Measurements from ENCODE around the gene SCCPDH. TPM values are rescaled to one million over a fixed set of nuclear protein-coding genes. Genes with fewer than 3 reads are reported as not detected.

SCCPDH gene
- total and polyA plus RNA-seq, 5 donors from 2014 or later: 1.5 to 5.0 (median 3.3) TPM

DNA sequence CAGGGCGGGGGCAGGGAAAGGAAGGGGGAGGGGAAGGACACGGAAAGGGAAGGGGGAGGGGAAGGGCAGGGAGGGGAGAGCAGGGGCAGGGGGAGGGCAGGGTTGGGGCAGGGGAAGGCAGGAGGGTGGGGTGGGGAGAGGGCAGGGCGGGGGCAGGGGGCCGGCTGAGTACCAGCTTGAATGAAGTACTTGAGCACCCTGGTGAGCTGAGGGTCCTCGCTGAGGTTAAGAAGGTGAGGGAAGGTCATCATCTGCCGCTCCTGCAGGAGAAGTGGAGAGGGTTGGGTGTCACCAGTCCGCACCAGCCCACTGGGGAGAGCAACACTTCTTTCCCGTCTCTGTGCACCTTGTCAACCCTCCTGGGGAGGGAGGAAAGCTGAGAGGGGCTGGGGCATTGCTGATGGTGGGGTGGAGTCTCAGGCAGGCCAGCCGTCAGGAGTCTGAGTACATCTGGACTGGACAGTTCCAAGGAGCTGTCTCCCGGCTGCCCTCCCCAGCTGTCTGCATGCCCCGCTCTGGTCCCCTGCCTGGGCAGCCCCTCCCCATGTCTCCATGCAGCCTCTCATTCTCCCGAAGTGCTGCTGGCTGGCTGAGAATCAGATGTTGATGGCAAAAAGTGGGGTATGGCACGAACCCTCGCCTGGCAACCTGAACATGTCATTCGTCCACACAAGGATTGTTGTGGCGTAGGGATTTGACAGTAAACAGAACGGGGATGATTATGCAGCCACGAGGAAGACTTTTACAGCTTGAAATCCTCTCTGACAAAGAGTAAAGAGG, 70.0 kb downstream of the SCCPDH start:
- H3K4me1 Mint-ChIP-seq: peaks cover 0 to 1% (median under 1%) of the 10 kb centered on the region in 4 donors
- no peak overlapping the region for H3K27ac ChIP-seq (ENCODE audit: insufficient read depth, low read length, poor library complexity, severe bottlenecking)
- H3K36me3 Mint-ChIP-seq: no peaks in the 10 kb centered on the region
- H3K4me3 Mint-ChIP-seq: no peak overlapping the region
- H3K27ac Mint-ChIP-seq: no peak overlapping the region
- H3K9me3 Mint-ChIP-seq: peaks cover 0 to 4% (median 0%) of the 10 kb centered on the region in 7 donors
- no peaks in the 10 kb centered on the region for H3K4me1 ChIP-seq (ENCODE audit: control insufficient read depth, insufficient read depth, low read length, poor library complexity, severe bottlenecking)
- no peaks in the 10 kb centered on the region for H3K27me3 ChIP-seq (ENCODE audit: control insufficient read depth, insufficient read depth, low read length)
- no peaks in the 10 kb centered on the region for H3K36me3 ChIP-seq (ENCODE audit: control insufficient read depth, insufficient read depth, low read length)
- H3K27me3 Mint-ChIP-seq: no peaks in the 10 kb centered on the region
- DNase-seq (no peak), ATAC-seq (ENCODE audit: low read depth in 2 of 2) (no peak)
- H3K4me3 ChIP-seq (ENCODE audit: low read depth, low read length): no peak overlapping the region
- H3K9me3 ChIP-seq (ENCODE audit: control insufficient read depth in 2 of 2, low read length in 2 of 2): no peaks in the 10 kb centered on the region

DNA sequence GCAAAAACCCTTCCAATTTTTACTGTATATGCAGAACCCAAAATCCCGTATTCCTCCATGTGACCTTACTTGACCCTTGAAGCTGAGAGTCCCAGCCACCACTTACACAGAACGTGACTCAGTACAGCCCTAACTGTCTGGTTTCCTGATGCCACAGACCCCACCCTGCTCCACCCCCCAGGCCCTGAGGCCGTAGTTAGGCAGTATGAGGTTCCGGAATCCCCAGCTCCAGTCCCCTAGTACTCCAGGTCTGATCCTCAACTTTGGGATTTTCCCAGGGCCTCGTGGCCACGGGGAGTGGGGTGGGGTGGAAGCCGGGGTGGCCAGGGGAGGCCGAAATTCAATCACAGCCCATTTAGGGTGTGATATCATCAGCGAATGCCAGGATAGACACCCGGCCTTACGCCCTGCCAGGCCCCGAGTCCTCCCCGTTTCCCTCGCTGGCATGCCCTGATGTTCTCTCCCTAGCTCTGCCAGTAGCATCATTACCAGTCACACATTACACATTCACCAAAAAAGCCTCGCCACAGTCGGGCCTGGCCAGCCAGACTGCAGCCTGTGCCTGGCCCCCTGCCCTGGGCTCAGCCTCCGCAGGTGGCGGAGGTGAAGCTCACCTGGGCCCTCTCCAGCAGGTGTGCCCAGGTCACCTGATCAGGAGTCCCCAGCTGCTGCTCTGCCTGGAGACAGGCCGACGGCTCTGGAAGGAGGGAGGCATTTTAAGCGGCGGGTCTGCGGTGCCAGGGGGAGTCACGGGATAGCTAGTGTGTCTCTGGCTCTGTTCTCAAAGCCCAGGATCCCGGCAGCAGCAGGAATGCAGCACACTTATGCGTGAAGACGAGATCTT, 70.8 kb downstream of the SCCPDH start:
- no peak overlapping the region for H3K4me3 Mint-ChIP-seq
- no peaks in the 10 kb centered on the region for H3K36me3 Mint-ChIP-seq
- no peaks in the 10 kb centered on the region for H3K4me1 Mint-ChIP-seq
- peaks cover 0 to 4% (median 0%) of the 10 kb centered on the region in 7 donors for H3K9me3 Mint-ChIP-seq
- Histone ChIP-seq H3K9me3 (ENCODE audit: control insufficient read depth in 2 of 2, low read length in 2 of 2) (no peaks in the 10 kb centered on the region), H3K4me1 (ENCODE audit: control insufficient read depth, insufficient read depth, low read length, poor library complexity, severe bottlenecking) (no peaks in the 10 kb centered on the region), H3K27ac (ENCODE audit: insufficient read depth, low read length, poor library complexity, severe bottlenecking) (no peak overlapping the region), H3K36me3 (ENCODE audit: control insufficient read depth, insufficient read depth, low read length) (no peaks in the 10 kb centered on the region), H3K27me3 (ENCODE audit: control insufficient read depth, insufficient read depth, low read length) (no peaks in the 10 kb centered on the region), H3K4me3 (ENCODE audit: low read depth, low read length) (no peak overlapping the region)
- DNase-seq (no peak), ATAC-seq (ENCODE audit: low read depth in 2 of 2) (no peak)
- no peaks in the 10 kb centered on the region for H3K27me3 Mint-ChIP-seq
- H3K27ac Mint-ChIP-seq: no peak overlapping the region

DNA sequence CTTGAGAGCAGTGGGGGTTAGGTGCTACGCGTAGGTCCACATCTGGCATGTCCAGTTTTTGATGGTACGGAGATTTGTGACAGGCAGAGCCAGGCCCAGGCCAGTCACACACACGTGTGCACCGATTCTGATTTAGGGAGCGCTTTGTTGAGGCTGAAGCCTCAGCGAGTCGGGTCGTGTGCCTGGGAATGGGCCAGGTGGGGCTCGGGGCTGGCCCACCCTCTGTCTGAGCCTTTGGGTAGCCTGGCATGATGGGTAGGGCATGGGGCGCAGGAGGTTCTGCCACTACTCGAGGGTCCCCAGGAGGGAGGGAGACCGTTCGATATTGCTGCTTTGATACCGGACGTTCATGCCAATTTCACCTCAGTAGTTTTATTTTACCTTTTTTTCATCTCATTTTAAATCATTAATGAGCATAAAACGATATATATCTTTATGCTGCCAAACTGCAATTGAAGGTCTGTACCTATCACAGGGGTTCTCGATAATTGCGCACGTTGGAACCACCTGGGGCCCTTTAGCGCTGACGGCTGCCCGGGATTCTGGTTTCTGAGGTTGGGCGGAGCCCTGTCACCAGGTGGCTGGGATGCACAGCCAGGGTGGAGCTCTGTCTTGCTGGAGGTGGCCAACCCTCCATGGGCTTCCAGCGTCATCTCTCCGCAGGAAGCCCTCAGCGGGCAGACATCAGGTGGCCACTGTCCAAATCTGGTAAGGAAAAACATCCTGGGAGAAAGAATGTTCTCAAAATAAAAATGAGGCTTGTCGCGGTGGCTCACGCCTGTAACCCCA, 71.9 kb downstream of the SCCPDH start:
- H3K4me3 ChIP-seq (ENCODE audit: low read depth, low read length): no peak overlapping the region
- no peaks in the 10 kb centered on the region for H3K27me3 ChIP-seq (ENCODE audit: control insufficient read depth, insufficient read depth, low read length)
- H3K27ac ChIP-seq (ENCODE audit: insufficient read depth, low read length, poor library complexity, severe bottlenecking): no peak overlapping the region
- Mint-ChIP-seq H3K27ac (no peak overlapping the region), H3K4me1 (no peaks in the 10 kb centered on the region), H3K9me3 (peaks cover 0 to 4% (median 0%) of the 10 kb centered on the region in 7 donors), H3K36me3 (no peaks in the 10 kb centered on the region), H3K4me3 (no peak overlapping the region), H3K27me3 (no peaks in the 10 kb centered on the region)
- no peak for ATAC-seq (ENCODE audit: low read depth in 2 of 2)
- no peaks in the 10 kb centered on the region for H3K36me3 ChIP-seq (ENCODE audit: control insufficient read depth, insufficient read depth, low read length)
- no peaks in the 10 kb centered on the region for H3K9me3 ChIP-seq (ENCODE audit: control insufficient read depth in 2 of 2, low read length in 2 of 2)
- DNase-seq: no peak
- no peaks in the 10 kb centered on the region for H3K4me1 ChIP-seq (ENCODE audit: control insufficient read depth, insufficient read depth, low read length, poor library complexity, severe bottlenecking)

DNA sequence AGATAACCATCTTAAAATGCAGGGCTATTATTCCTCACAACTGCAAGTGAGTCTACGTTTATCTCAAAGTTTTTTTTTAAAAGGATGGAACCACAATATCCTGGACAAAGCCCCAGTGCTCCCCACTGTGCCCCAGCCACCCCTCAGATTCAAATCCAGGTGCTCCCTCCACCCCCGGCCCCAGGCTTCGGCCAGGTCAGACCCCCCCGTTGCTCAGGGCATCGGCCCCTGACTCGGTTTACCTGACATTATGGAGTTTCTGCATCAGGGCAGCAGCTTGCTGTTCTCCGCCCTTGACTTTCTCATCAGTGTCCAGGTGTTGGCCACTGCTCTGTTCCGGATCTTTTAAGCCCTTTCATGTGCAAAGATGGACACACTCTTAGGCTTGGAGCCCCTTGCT, 72.9 kb downstream of the SCCPDH start:
- H3K36me3 Mint-ChIP-seq: no peaks in the 10 kb centered on the region
- Histone ChIP-seq H3K4me3 (ENCODE audit: low read depth, low read length) (no peak overlapping the region), H3K27me3 (ENCODE audit: control insufficient read depth, insufficient read depth, low read length) (no peaks in the 10 kb centered on the region), H3K27ac (ENCODE audit: insufficient read depth, low read length, poor library complexity, severe bottlenecking) (no peak overlapping the region), H3K9me3 (ENCODE audit: control insufficient read depth in 2 of 2, low read length in 2 of 2) (no peaks in the 10 kb centered on the region), H3K36me3 (ENCODE audit: control insufficient read depth, insufficient read depth, low read length) (no peaks in the 10 kb centered on the region), H3K4me1 (ENCODE audit: control insufficient read depth, insufficient read depth, low read length, poor library complexity, severe bottlenecking) (no peaks in the 10 kb centered on the region)
- no peaks in the 10 kb centered on the region for H3K4me1 Mint-ChIP-seq
- no peak overlapping the region for H3K27ac Mint-ChIP-seq
- no peak for DNase-seq
- peaks cover 0 to 4% (median 0%) of the 10 kb centered on the region in 7 donors for H3K9me3 Mint-ChIP-seq
- H3K4me3 Mint-ChIP-seq: no peak overlapping the region
- no peaks in the 10 kb centered on the region for H3K27me3 Mint-ChIP-seq
- no peak for ATAC-seq (ENCODE audit: low read depth in 2 of 2)

DNA sequence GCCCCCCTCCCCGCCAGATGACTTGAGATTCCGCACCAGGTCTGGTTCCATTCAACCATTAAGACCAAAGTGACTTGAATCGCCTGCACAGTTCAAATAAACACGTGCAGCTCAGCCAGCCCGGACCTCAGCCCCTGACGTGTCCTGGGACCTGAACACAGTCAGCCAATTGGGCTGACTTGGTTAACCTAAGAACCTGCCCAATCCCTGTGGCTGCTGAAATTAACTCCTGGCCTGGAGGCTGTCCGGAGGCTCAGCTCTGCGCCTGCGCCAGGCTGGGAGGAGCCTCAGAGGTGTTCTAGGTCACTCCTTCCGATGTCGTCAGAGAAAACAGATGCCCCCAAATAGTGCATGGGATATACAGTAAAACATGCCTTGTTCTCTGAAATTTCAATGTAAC, 73.4 kb downstream of the SCCPDH start:
- Histone ChIP-seq H3K27ac (ENCODE audit: insufficient read depth, low read length, poor library complexity, severe bottlenecking) (no peak overlapping the region), H3K36me3 (ENCODE audit: control insufficient read depth, insufficient read depth, low read length) (no peaks in the 10 kb centered on the region), H3K9me3 (ENCODE audit: control insufficient read depth in 2 of 2, low read length in 2 of 2) (no peaks in the 10 kb centered on the region), H3K4me1 (ENCODE audit: control insufficient read depth, insufficient read depth, low read length, poor library complexity, severe bottlenecking) (no peaks in the 10 kb centered on the region), H3K27me3 (ENCODE audit: control insufficient read depth, insufficient read depth, low read length) (no peaks in the 10 kb centered on the region), H3K4me3 (ENCODE audit: low read depth, low read length) (no peak overlapping the region)
- H3K27me3 Mint-ChIP-seq: no peaks in the 10 kb centered on the region
- H3K9me3 Mint-ChIP-seq: peaks cover 0 to 2% (median 0%) of the 10 kb centered on the region in 7 donors
- H3K36me3 Mint-ChIP-seq: no peaks in the 10 kb centered on the region
- H3K4me1 Mint-ChIP-seq: no peaks in the 10 kb centered on the region
- H3K4me3 Mint-ChIP-seq: no peak overlapping the region
- DNase-seq: no peak
- no peak overlapping the region for H3K27ac Mint-ChIP-seq
- ATAC-seq (ENCODE audit: low read depth in 2 of 2): no peak

DNA sequence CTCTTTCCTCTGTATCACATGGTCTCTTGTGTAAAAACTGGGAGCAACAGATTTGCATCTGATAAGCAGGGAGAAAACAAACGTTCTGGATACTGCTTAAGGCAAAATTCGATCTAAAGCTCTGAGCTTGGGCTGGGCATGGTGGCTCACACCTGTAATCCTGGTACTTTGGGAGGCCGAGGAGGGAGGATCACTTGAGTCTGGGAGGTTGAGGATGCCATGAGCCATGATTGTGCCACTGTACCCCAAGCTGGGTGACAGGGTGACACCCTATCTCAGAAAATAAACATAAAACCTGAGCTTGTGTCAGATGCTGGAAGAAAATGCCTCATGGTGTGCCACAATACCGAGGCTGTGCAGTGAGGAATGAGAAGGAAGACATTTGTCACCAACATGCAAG, 73.9 kb downstream of the SCCPDH start:
- H3K4me1 Mint-ChIP-seq: no peaks in the 10 kb centered on the region
- no peak for DNase-seq

DNA sequence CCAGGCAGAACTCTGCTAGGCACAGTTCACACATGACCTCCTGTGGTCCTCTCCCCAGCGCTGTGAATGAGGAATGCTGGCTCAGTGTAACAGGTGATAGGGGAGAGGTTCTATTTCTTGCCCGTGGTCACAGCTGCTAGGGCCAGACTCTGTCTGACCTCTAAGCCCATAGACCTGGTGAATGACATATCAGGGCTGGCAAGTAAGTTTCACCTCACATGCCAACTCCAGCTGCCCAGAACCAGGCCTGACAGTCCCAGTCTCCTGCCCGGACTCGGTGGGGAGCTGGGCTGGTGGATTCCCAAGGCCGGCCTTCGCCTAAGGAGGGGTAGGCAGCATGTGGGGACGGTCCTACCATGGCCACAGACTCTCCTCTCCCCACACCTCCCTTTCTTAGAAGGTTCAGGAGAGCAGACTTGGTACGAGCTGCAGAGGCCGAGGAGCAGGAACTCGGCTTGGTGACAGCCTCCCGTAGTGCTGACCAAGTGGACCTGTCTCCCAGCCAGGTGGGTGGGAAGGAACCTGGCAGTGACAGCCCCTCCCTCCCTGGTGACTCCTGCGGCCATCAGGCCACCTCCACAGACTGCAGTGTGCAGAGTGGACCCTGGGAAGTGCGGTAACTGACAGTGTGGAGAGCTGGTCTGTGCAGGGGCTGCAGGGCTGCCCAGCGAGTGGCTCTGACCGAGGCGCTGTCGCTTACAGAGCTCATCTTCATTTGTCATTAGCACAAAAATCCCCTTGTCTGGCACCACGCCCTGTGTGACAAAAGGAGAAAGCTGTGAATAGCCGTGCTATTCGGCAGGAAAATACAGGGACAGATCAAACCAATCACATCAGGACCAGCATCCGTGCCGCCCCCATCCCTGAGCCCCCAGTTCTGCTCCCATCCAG, 74.6 kb downstream of the SCCPDH start:
- Histone ChIP-seq H3K4me1 (ENCODE audit: control insufficient read depth, insufficient read depth, low read length, poor library complexity, severe bottlenecking) (no peaks in the 10 kb centered on the region), H3K9me3 (ENCODE audit: control insufficient read depth in 2 of 2, low read length in 2 of 2) (no peaks in the 10 kb centered on the region), H3K27ac (ENCODE audit: insufficient read depth, low read length, poor library complexity, severe bottlenecking) (no peak overlapping the region), H3K36me3 (ENCODE audit: control insufficient read depth, insufficient read depth, low read length) (no peaks in the 10 kb centered on the region), H3K27me3 (ENCODE audit: control insufficient read depth, insufficient read depth, low read length) (no peaks in the 10 kb centered on the region), H3K4me3 (ENCODE audit: low read depth, low read length) (no peak overlapping the region)
- peaks cover 0 to 2% (median 0%) of the 10 kb centered on the region in 7 donors for H3K9me3 Mint-ChIP-seq
- no peak for DNase-seq
- no peaks in the 10 kb centered on the region for H3K4me1 Mint-ChIP-seq
- H3K27ac Mint-ChIP-seq: no peak overlapping the region
- no peaks in the 10 kb centered on the region for H3K36me3 Mint-ChIP-seq
- H3K27me3 Mint-ChIP-seq: no peaks in the 10 kb centered on the region
- H3K4me3 Mint-ChIP-seq: no peak overlapping the region
- no peak for ATAC-seq (ENCODE audit: low read depth in 2 of 2)

More for the DNA sequence above, 73.9 kb downstream of the SCCPDH start:
- Mint-ChIP-seq H3K36me3 (no peaks in the 10 kb centered on the region), H3K27ac (no peak overlapping the region), H3K9me3 (peaks cover 0 to 2% (median 0%) of the 10 kb centered on the region in 7 donors), H3K4me3 (no peak overlapping the region), H3K27me3 (no peaks in the 10 kb centered on the region)
- H3K27me3 ChIP-seq (ENCODE audit: control insufficient read depth, insufficient read depth, low read length): no peaks in the 10 kb centered on the region
- no peak overlapping the region for H3K27ac ChIP-seq (ENCODE audit: insufficient read depth, low read length, poor library complexity, severe bottlenecking)
- H3K9me3 ChIP-seq (ENCODE audit: control insufficient read depth in 2 of 2, low read length in 2 of 2): no peaks in the 10 kb centered on the region
- ATAC-seq (ENCODE audit: low read depth in 2 of 2): no peak
- H3K4me3 ChIP-seq (ENCODE audit: low read depth, low read length): no peak overlapping the region
- no peaks in the 10 kb centered on the region for H3K4me1 ChIP-seq (ENCODE audit: control insufficient read depth, insufficient read depth, low read length, poor library complexity, severe bottlenecking)
- no peaks in the 10 kb centered on the region for H3K36me3 ChIP-seq (ENCODE audit: control insufficient read depth, insufficient read depth, low read length)

Data from CD4-positive, CD25-positive, alpha-beta regulatory T cell (primary cell).